Epithelial cell of prostate (primary cell): ENCODE measurements around the gene CERS1.

Experiments
- DNase-seq: peaks from one replicate; pipeline ENCODE4 v3.0.0-alpha.2; 2011; ENCODE audit warnings: low read depth, low spot score
- H3K27ac ChIP-seq: fragments of 450-650 bp; 2 replicates; pipeline ENCODE4 v1.5.1; 2017; ENCODE audit warnings: mild to moderate bottlenecking

The CERS1 gene

GRCh38 chr19:18860302-18860700 lies 35.7 kb downstream of the CERS1 start:
- H3K27ac ChIP-seq = no peak overlapping the region
- no peak for DNase-seq

- no peak overlapping the region for H3K27ac ChIP-seq
- no peak for DNase-seq
Measured at GRCh38 chr19:18859676-18860301, 36.2 kb downstream of the CERS1 start.

GRCh38 chr19:18858906-18859646 lies 36.9 kb downstream of the CERS1 start:
- DNase-seq = no peak
- no peak overlapping the region for H3K27ac ChIP-seq

- no peak overlapping the region for H3K27ac ChIP-seq
- no peak for DNase-seq
Measured at GRCh38 chr19:18857223-18857622, 38.7 kb downstream of the CERS1 start.

GRCh38 chr19:18856385-18857126 lies 39.4 kb downstream of the CERS1 start:
- no peak overlapping the region for H3K27ac ChIP-seq
- no peak for DNase-seq

GRCh38 chr19:18855647-18856384 lies 40.1 kb downstream of the CERS1 start:
- no peak overlapping the region for H3K27ac ChIP-seq
- no peak for DNase-seq

GRCh38 chr19:18854982-18855381 lies 41.0 kb downstream of the CERS1 start:
- H3K27ac ChIP-seq = no peak overlapping the region
- DNase-seq = no peak

- no peak overlapping the region for H3K27ac ChIP-seq
- DNase-seq = no peak
Measured at GRCh38 chr19:18853755-18854427, 42.1 kb downstream of the CERS1 start.

GRCh38 chr19:18852648-18853047 lies 43.3 kb downstream of the CERS1 start:
- H3K27ac ChIP-seq = no peak overlapping the region
- DNase-seq = peak; percentile 18

GRCh38 chr19:18851673-18852325 lies 44.2 kb downstream of the CERS1 start:
- DNase-seq = no peak
- H3K27ac ChIP-seq = no peak overlapping the region

GRCh38 chr19:18850471-18851375 lies 45.2 kb downstream of the CERS1 start:
- peak overlapping the region; percentile 49 for H3K27ac ChIP-seq
- peak; percentile 22 for DNase-seq

GRCh38 chr19:18849838-18850400 lies 46.0 kb downstream of the CERS1 start:
- no peak for DNase-seq
- peak overlapping the region; percentile 49 for H3K27ac ChIP-seq

- DNase-seq = no peak
- H3K27ac ChIP-seq = peak overlapping the region; percentile 49
Measured at GRCh38 chr19:18848878-18849661, 46.9 kb downstream of the CERS1 start.

GRCh38 chr19:18847549-18848463 lies 48.2 kb downstream of the CERS1 start:
- DNase-seq = no peak
- H3K27ac ChIP-seq = peak overlapping the region; percentile 49

GRCh38 chr19:18846862-18847548 lies 49.0 kb downstream of the CERS1 start:
- DNase-seq = no peak
- no peak overlapping the region for H3K27ac ChIP-seq

- H3K27ac ChIP-seq = no peak overlapping the region
- no peak for DNase-seq
Measured at GRCh38 chr19:18845961-18846360, 50.0 kb downstream of the CERS1 start.
